Measurements from ENCODE around the gene FBLN1. TPM values are rescaled to one million over a fixed set of nuclear protein-coding genes. Genes with fewer than 3 reads are reported as not detected.

FBLN1 gene
- total RNA-seq, 1 experiment from 2014 or later = 126 TPM

GRCh38 chr22:45470871-45471270 is 31.8 kb upstream of the FBLN1 start:
- no peaks in the 10 kb centered on the region for H3K36me3 ChIP-seq (replicated peaks; ENCODE audit: control insufficient read depth, insufficient read depth, low read length)
- H3K27me3 ChIP-seq (ENCODE audit: control insufficient read depth, insufficient read depth, low read length) = no peaks in the 10 kb centered on the region
- no peak overlapping the region for H3K4me3 ChIP-seq (ENCODE audit: insufficient read depth, low read depth, low read length)
- no peak for DNase-seq

GRCh38 chr22:45472426-45472825 is 30.3 kb upstream of the FBLN1 start:
- Histone ChIP-seq H3K36me3 (replicated peaks; ENCODE audit: control insufficient read depth, insufficient read depth, low read length) (no peaks in the 10 kb centered on the region), H3K4me3 (ENCODE audit: insufficient read depth, low read depth, low read length) (no peak overlapping the region), H3K27me3 (ENCODE audit: control insufficient read depth, insufficient read depth, low read length) (no peaks in the 10 kb centered on the region)
- no peak for DNase-seq

GRCh38 chr22:45473626-45474237 is 29.0 kb upstream of the FBLN1 start:
- no peaks in the 10 kb centered on the region for H3K36me3 ChIP-seq (replicated peaks; ENCODE audit: control insufficient read depth, insufficient read depth, low read length)
- DNase-seq = no peak
- H3K27me3 ChIP-seq (ENCODE audit: control insufficient read depth, insufficient read depth, low read length) = no peaks in the 10 kb centered on the region
- no peak overlapping the region for H3K4me3 ChIP-seq (ENCODE audit: insufficient read depth, low read depth, low read length)

- Histone ChIP-seq H3K36me3 (replicated peaks; ENCODE audit: control insufficient read depth, insufficient read depth, low read length) (no peaks in the 10 kb centered on the region), H3K27me3 (ENCODE audit: control insufficient read depth, insufficient read depth, low read length) (no peaks in the 10 kb centered on the region), H3K4me3 (ENCODE audit: insufficient read depth, low read depth, low read length) (no peak overlapping the region)
- DNase-seq = no peak
Observed at GRCh38 chr22:45475063-45475747, 27.5 kb upstream of the FBLN1 start.

- no peak for DNase-seq
- no peak overlapping the region for H3K4me3 ChIP-seq (ENCODE audit: insufficient read depth, low read depth, low read length)
- H3K27me3 ChIP-seq (ENCODE audit: control insufficient read depth, insufficient read depth, low read length) = no peaks in the 10 kb centered on the region
- H3K36me3 ChIP-seq (replicated peaks; ENCODE audit: control insufficient read depth, insufficient read depth, low read length) = no peaks in the 10 kb centered on the region
Observed at GRCh38 chr22:45475851-45476514, 26.7 kb upstream of the FBLN1 start.

GRCh38 chr22:45476814-45477213 is 25.9 kb upstream of the FBLN1 start:
- Histone ChIP-seq H3K36me3 (replicated peaks; ENCODE audit: control insufficient read depth, insufficient read depth, low read length) (no peaks in the 10 kb centered on the region), H3K4me3 (ENCODE audit: insufficient read depth, low read depth, low read length) (no peak overlapping the region), H3K27me3 (ENCODE audit: control insufficient read depth, insufficient read depth, low read length) (no peaks in the 10 kb centered on the region)
- no peak for DNase-seq

GRCh38 chr22:45477366-45478107 is 25.1 kb upstream of the FBLN1 start:
- no peaks in the 10 kb centered on the region for H3K27me3 ChIP-seq (ENCODE audit: control insufficient read depth, insufficient read depth, low read length)
- no peak for DNase-seq
- no peak overlapping the region for H3K4me3 ChIP-seq (ENCODE audit: insufficient read depth, low read depth, low read length)
- no peaks in the 10 kb centered on the region for H3K36me3 ChIP-seq (replicated peaks; ENCODE audit: control insufficient read depth, insufficient read depth, low read length)

- Histone ChIP-seq H3K4me3 (ENCODE audit: insufficient read depth, low read depth, low read length) (no peak overlapping the region), H3K27me3 (ENCODE audit: control insufficient read depth, insufficient read depth, low read length) (no peaks in the 10 kb centered on the region), H3K36me3 (replicated peaks; ENCODE audit: control insufficient read depth, insufficient read depth, low read length) (no peaks in the 10 kb centered on the region)
- no peak for DNase-seq
Observed at GRCh38 chr22:45478108-45478771, 24.4 kb upstream of the FBLN1 start.

GRCh38 chr22:45480717-45481116 is 22.0 kb upstream of the FBLN1 start:
- Histone ChIP-seq H3K4me3 (ENCODE audit: insufficient read depth, low read depth, low read length) (no peak overlapping the region), H3K27me3 (ENCODE audit: control insufficient read depth, insufficient read depth, low read length) (no peaks in the 10 kb centered on the region), H3K36me3 (replicated peaks; ENCODE audit: control insufficient read depth, insufficient read depth, low read length) (no peaks in the 10 kb centered on the region)
- DNase-seq = no peak

- DNase-seq = no peak
Observed at GRCh38 chr22:45481661-45482060, 21.0 kb upstream of the FBLN1 start.

GRCh38 chr22:45482169-45482568 is 20.5 kb upstream of the FBLN1 start:
- no peak for DNase-seq
- H3K36me3 ChIP-seq (replicated peaks; ENCODE audit: control insufficient read depth, insufficient read depth, low read length) = no peaks in the 10 kb centered on the region
- no peaks in the 10 kb centered on the region for H3K27me3 ChIP-seq (ENCODE audit: control insufficient read depth, insufficient read depth, low read length)
- no peak overlapping the region for H3K4me3 ChIP-seq (ENCODE audit: insufficient read depth, low read depth, low read length)

More at GRCh38 chr22:45481661-45482060, 21.0 kb upstream of the FBLN1 start:
- Histone ChIP-seq H3K27me3 (ENCODE audit: control insufficient read depth, insufficient read depth, low read length) (no peaks in the 10 kb centered on the region), H3K36me3 (replicated peaks; ENCODE audit: control insufficient read depth, insufficient read depth, low read length) (no peaks in the 10 kb centered on the region), H3K4me3 (ENCODE audit: insufficient read depth, low read depth, low read length) (no peak overlapping the region)

GRCh38 chr22:45483319-45483718 is 19.4 kb upstream of the FBLN1 start:
- H3K27me3 ChIP-seq (ENCODE audit: control insufficient read depth, insufficient read depth, low read length) = no peaks in the 10 kb centered on the region
- no peak overlapping the region for H3K4me3 ChIP-seq (ENCODE audit: insufficient read depth, low read depth, low read length)
- H3K36me3 ChIP-seq (replicated peaks; ENCODE audit: control insufficient read depth, insufficient read depth, low read length) = no peaks in the 10 kb centered on the region
- no peak for DNase-seq

- no peaks in the 10 kb centered on the region for H3K27me3 ChIP-seq (ENCODE audit: control insufficient read depth, insufficient read depth, low read length)
- no peaks in the 10 kb centered on the region for H3K36me3 ChIP-seq (replicated peaks; ENCODE audit: control insufficient read depth, insufficient read depth, low read length)
- no peak for DNase-seq
- H3K4me3 ChIP-seq (ENCODE audit: insufficient read depth, low read depth, low read length) = no peak overlapping the region
Observed at GRCh38 chr22:45483918-45484499, 18.7 kb upstream of the FBLN1 start.

- Histone ChIP-seq H3K4me3 (ENCODE audit: insufficient read depth, low read depth, low read length) (no peak overlapping the region), H3K36me3 (replicated peaks; ENCODE audit: control insufficient read depth, insufficient read depth, low read length) (no peaks in the 10 kb centered on the region), H3K27me3 (ENCODE audit: control insufficient read depth, insufficient read depth, low read length) (no peaks in the 10 kb centered on the region)
- no peak for DNase-seq
Observed at GRCh38 chr22:45484742-45485141, 17.9 kb upstream of the FBLN1 start.
